Hepatocyte (in vitro differentiated cells): ENCODE data around the gene SLC37A1. TPM values are rescaled to one million over a fixed set of nuclear protein-coding genes. Genes with fewer than 3 reads are reported as not detected.

Experiments used
- DNase-seq: peaks from one replicate; pipeline ENCODE4 v3.0.0-alpha.2; 2016; ENCODE audit warnings: low spot score
- H2AFZ ChIP-seq: fragments of 200-600 bp; sonication (generic); 2 replicates; pipeline ENCODE4 v1.6.0; 2016; ENCODE audit warnings: antibody characterized with exemption, mild to moderate bottlenecking
- H3K27ac ChIP-seq: fragments of 200-600 bp; sonication (generic); 2 replicates; pipeline ENCODE4 v1.5.1; 2016; ENCODE audit warnings: mild to moderate bottlenecking
- H3K27me3 ChIP-seq: fragments of 200-600 bp; sonication (generic); 2 replicates; pipeline ENCODE4 v1.6.1; 2016
- H3K36me3 ChIP-seq: fragments of 200-600 bp; sonication (generic); replicated peaks from 2 replicates; pipeline ENCODE4 v1.5.1; 2016; ENCODE audit warnings: low read depth; ENCODE audit not compliant: insufficient read depth
- H3K4me1 ChIP-seq: fragments of 200-600 bp; sonication (generic); 2 replicates; pipeline ENCODE4 v1.5.1; 2016; ENCODE audit warnings: mild to moderate bottlenecking, moderate library complexity; ENCODE audit not compliant: insufficient read depth
- H3K4me2 ChIP-seq: fragments of 200-600 bp; sonication (generic); 2 replicates; pipeline ENCODE4 v1.6.0; 2016
- H3K4me3 ChIP-seq: fragments of 200-600 bp; sonication (generic); 2 replicates; pipeline ENCODE4 v1.5.1; 2016; ENCODE audit warnings: mild to moderate bottlenecking
- H3K79me2 ChIP-seq: fragments of 200-600 bp; sonication (generic); 2 replicates; pipeline ENCODE4 v1.6.0; 2017; ENCODE audit warnings: mild to moderate bottlenecking
- H3K9me2 ChIP-seq: fragments of 200-600 bp; sonication (generic); replicated peaks from 2 replicates; pipeline ENCODE4 v1.6.0; 2017; ENCODE audit warnings: mild to moderate bottlenecking; ENCODE audit not compliant: insufficient read depth
- H3K9me3 ChIP-seq: fragments of 200-600 bp; sonication (generic); 2 replicates; pipeline ENCODE4 v1.5.1; 2016; ENCODE audit warnings: low read depth, mild to moderate bottlenecking
- H4K20me1 ChIP-seq: fragments of 200-600 bp; sonication (generic); 2 replicates; pipeline ENCODE4 v1.6.0; 2016; ENCODE audit warnings: mild to moderate bottlenecking; ENCODE audit not compliant: insufficient read depth, poor library complexity, severe bottlenecking
- EZH2 ChIP-seq: fragments of 200-600 bp; sonication (generic); IDR thresholded peaks from 2 replicates; pipeline ENCODE4 v1.6.1; 2016; ENCODE audit warnings: antibody characterized with exemption, mild to moderate bottlenecking, borderline replicate concordance
- EZH2phosphoT487 ChIP-seq: fragments of 200-600 bp; sonication (generic); IDR thresholded peaks from one replicate; pipeline ENCODE4 v1.6.1; 2018; ENCODE audit warnings: antibody characterized with exemption, mild to moderate bottlenecking, low read depth, moderate library complexity; ENCODE audit not compliant: unreplicated experiment, severe bottlenecking
- WGBS: methylation state at CpG from one replicate; pipeline ENCODE4 v1.1.6; 2016; ENCODE audit warnings: low lambda C conversion rate; ENCODE audit errors: missing lambda C conversion rate; 5-methylcytosine and 5-hydroxymethylcytosine counted together
- polyA plus RNA-seq: library from polyadenylated mRNA; unstranded; fragments of >200 nt; fragmentation: Nextera tagmentation; extraction: Ambion mirVana; gene quantifications from 2 replicates; pipeline ENCODE4 v1.2.1, GENCODE V29; 2016
- total RNA-seq: library from RNA; depleted of rRNA; stranded (reverse); fragments of >200 nt; gene quantifications from 2 replicates; pipeline ENCODE4 v1.2.3, GENCODE V29; 2014
- TF ChIP-seq, protein P1 (sequence below): fragments of 200-600 bp; sonication (generic); IDR thresholded peaks from 2 replicates; pipeline ENCODE4 v1.5.1; 2016; ENCODE audit warnings: antibody characterized with exemption, mild to moderate bottlenecking; ENCODE audit not compliant: poor library complexity

The SLC37A1 gene
- total and polyA plus RNA-seq, 2 experiments from 2014 or later = 17.9 to 18.5 TPM

- TF ChIP-seq EZH2 = no peak
- TF ChIP-seq, protein P1, sequence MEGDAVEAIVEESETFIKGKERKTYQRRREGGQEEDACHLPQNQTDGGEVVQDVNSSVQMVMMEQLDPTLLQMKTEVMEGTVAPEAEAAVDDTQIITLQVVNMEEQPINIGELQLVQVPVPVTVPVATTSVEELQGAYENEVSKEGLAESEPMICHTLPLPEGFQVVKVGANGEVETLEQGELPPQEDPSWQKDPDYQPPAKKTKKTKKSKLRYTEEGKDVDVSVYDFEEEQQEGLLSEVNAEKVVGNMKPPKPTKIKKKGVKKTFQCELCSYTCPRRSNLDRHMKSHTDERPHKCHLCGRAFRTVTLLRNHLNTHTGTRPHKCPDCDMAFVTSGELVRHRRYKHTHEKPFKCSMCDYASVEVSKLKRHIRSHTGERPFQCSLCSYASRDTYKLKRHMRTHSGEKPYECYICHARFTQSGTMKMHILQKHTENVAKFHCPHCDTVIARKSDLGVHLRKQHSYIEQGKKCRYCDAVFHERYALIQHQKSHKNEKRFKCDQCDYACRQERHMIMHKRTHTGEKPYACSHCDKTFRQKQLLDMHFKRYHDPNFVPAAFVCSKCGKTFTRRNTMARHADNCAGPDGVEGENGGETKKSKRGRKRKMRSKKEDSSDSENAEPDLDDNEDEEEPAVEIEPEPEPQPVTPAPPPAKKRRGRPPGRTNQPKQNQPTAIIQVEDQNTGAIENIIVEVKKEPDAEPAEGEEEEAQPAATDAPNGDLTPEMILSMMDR = no peak
- no peak for TF ChIP-seq EZH2phosphoT487
- H3K9me2 ChIP-seq = no peaks in the 10 kb centered on the region
- no peak overlapping the region for H3K4me2 ChIP-seq
- H3K36me3 ChIP-seq = no peaks in the 10 kb centered on the region
- no peaks in the 10 kb centered on the region for H4K20me1 ChIP-seq
- no peak for DNase-seq
- no peak overlapping the region for H3K27ac ChIP-seq
- WGBS = 94% methylated on average over 10 of the region's 10 CpGs
- H3K4me1 ChIP-seq = peaks cover 7% of the 10 kb centered on the region
- H2AFZ ChIP-seq = no peak overlapping the region
- H3K9me3 ChIP-seq = no peaks in the 10 kb centered on the region
- H3K4me3 ChIP-seq = no peak overlapping the region
- H3K27me3 ChIP-seq = no peaks in the 10 kb centered on the region
- H3K79me2 ChIP-seq = no peaks in the 10 kb centered on the region
Observed at GRCh38 chr21:42557420-42557819, 43.8 kb downstream of the SLC37A1 start.

DNA sequence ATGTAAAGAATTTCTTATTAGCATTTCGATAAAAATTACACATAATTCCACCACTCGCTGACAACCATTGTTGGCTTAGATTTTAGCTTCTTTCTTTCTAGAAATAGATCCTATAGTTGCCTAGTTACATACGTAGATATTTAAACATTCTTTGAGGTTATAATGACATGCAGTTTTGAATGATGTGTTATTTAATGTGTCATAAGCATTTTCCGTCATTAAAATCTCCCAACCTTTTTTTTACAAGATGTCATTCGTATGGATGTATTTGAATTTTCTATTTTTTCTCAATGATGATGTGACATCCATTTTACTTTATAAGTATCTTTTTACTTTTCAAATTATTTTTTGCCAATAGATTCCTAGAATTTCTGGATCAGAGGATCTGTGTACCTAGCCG lies 44.7 kb downstream of the SLC37A1 start:
- no peak overlapping the region for H3K4me3 ChIP-seq
- WGBS = 96% methylated on average over 6 of the region's 6 CpGs
- H3K79me2 ChIP-seq = no peaks in the 10 kb centered on the region
- DNase-seq = no peak
- no peaks in the 10 kb centered on the region for H3K36me3 ChIP-seq
- peaks cover 7% of the 10 kb centered on the region for H3K4me1 ChIP-seq
- no peak overlapping the region for H3K4me2 ChIP-seq
- H3K27me3 ChIP-seq = no peaks in the 10 kb centered on the region
- no peak overlapping the region for H3K27ac ChIP-seq
- H4K20me1 ChIP-seq = no peaks in the 10 kb centered on the region
- no peak for TF ChIP-seq EZH2
- no peak for TF ChIP-seq EZH2phosphoT487
- TF ChIP-seq, protein P1 = no peak
- H3K9me2 ChIP-seq = no peaks in the 10 kb centered on the region
- no peak overlapping the region for H2AFZ ChIP-seq
- no peaks in the 10 kb centered on the region for H3K9me3 ChIP-seq

DNA sequence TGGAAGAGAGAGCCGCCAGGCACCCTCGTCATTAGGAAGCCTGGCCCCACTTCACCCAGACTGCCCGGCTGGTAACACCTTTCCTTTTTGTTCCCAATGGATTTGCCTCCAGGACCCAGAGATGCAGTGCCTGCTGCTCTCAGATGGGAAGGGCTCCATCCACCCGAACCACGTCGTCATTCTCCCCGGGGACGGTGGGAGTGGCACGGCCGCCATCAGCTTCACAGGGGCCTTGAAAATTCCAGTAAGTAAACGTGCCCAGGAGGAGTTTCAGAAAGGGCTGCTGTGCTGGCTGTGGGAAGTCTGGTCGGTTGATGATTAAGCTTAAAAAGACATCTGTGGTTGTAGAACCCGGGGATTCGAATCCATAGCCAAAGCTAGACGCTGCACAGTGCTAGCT lies 45.2 kb downstream of the SLC37A1 start:
- H3K27me3 ChIP-seq = no peaks in the 10 kb centered on the region
- 93% methylated on average over 15 of the region's 15 CpGs for WGBS
- H3K4me1 ChIP-seq = peaks cover 7% of the 10 kb centered on the region
- H3K79me2 ChIP-seq = no peaks in the 10 kb centered on the region
- H3K9me3 ChIP-seq = no peaks in the 10 kb centered on the region
- H2AFZ ChIP-seq = no peak overlapping the region
- H3K27ac ChIP-seq = no peak overlapping the region
- TF ChIP-seq EZH2 (no peak), EZH2phosphoT487 (no peak)
- TF ChIP-seq, protein P1 = no peak
- H3K4me3 ChIP-seq = no peak overlapping the region
- no peaks in the 10 kb centered on the region for H3K36me3 ChIP-seq
- no peak for DNase-seq
- H3K9me2 ChIP-seq = no peaks in the 10 kb centered on the region
- no peaks in the 10 kb centered on the region for H4K20me1 ChIP-seq
- H3K4me2 ChIP-seq = no peak overlapping the region

DNA sequence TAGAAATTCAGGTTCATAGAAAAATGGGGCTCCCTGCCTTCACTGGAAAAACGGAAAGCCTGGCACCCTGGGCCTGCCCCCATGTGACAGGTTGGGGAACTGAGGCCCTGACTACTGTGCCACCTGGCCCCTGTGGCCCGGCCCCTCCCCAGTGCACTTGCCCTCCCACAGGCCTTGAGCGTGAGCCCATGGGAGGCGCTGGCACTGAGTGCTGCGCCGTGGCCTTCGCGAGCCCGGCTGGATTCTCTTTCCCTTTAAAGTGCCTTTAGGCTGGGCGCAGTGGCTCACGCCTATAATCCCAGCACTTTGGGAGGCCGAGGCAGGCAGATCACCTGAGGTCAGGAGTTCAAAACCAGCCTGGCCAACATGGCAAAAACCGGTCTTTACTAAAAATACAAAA lies 45.7 kb downstream of the SLC37A1 start:
- Histone ChIP-seq H3K36me3 (no peaks in the 10 kb centered on the region), H3K9me3 (no peaks in the 10 kb centered on the region), H3K27me3 (no peaks in the 10 kb centered on the region)

More for the DNA sequence above, 45.7 kb downstream of the SLC37A1 start:
- no peak for DNase-seq
- Histone ChIP-seq H3K79me2 (no peaks in the 10 kb centered on the region), H3K9me2 (no peaks in the 10 kb centered on the region), H2AFZ (no peak overlapping the region), H3K27ac (no peak overlapping the region), H3K4me3 (no peak overlapping the region), H3K4me2 (no peak overlapping the region), H3K4me1 (peaks cover 7% of the 10 kb centered on the region), H4K20me1 (no peaks in the 10 kb centered on the region)
- 94% methylated on average over 13 of the region's 13 CpGs for WGBS
- no peak for TF ChIP-seq EZH2
- no peak for TF ChIP-seq EZH2phosphoT487
- TF ChIP-seq, protein P1 = no peak
